Activated CD8-positive, alpha-beta T cell treated with anti-CD3 and anti-CD28 coated beads for 36 hours (primary cell): ENCODE data around the gene TSEN34. TPM values are rescaled to one million over a fixed set of nuclear protein-coding genes. Genes with fewer than 3 reads are reported as not detected.
A peak's percentile ranks its signal among the peaks of the same experiment; 100 is the strongest.

Experiments
- ATAC-seq: fragments of 200-7000 bp; cut with Tn5 transposase; one replicate; pipeline ENCODE4 v1.10.0; 2021; ENCODE audit warnings: mild to moderate bottlenecking, moderate library complexity
- CTCF ChIA-PET: fragments of 350-600 bp; sonication (Branson Sonifier 250); formaldehyde crosslinking; loops from one replicate; lab custom pipeline; 2021; ENCODE audit warnings: antibody characterized with exemption; lab: Charles Lee
- POLR2A ChIA-PET: fragments of 350-600 bp; sonication (Branson Sonifier 250); formaldehyde crosslinking; loops from one replicate; lab custom pipeline; 2021; ENCODE audit warnings: antibody characterized with exemption; lab: Charles Lee
- DNase-seq: peaks from one replicate; pipeline ENCODE4 v3.0.0-alpha.2; 2020
- H3K27ac Mint-ChIP-seq: one replicate; pipeline ENCODE4 v1.8.0; 2021; ENCODE audit warnings: mild to moderate bottlenecking, mixed read lengths
- H3K27me3 Mint-ChIP-seq: one replicate; pipeline ENCODE4 v1.8.0; 2021; ENCODE audit warnings: mixed read lengths
- H3K36me3 Mint-ChIP-seq: one replicate; pipeline ENCODE4 v1.8.0; 2021; ENCODE audit warnings: low read depth, mixed read lengths
- H3K4me1 Mint-ChIP-seq: one replicate; pipeline ENCODE4 v1.8.0; 2021; ENCODE audit warnings: low read depth, mixed read lengths
- H3K4me3 Mint-ChIP-seq: one replicate; pipeline ENCODE4 v1.8.0; 2021; ENCODE audit warnings: mild to moderate bottlenecking, moderate library complexity, mixed read lengths
- H3K9me3 Mint-ChIP-seq: one replicate; pipeline ENCODE4 v1.8.0; 2021; ENCODE audit warnings: mixed read lengths
- intact Hi-C: fragments of 100-400 bp; cut with micrococcal nuclease; formaldehyde crosslinking; loops from one replicate; pipeline ENCODE4 v1.10.0; 2022
- total RNA-seq, 2 experiments: library from RNA; stranded (reverse); gene quantifications; one replicate each; pipeline ENCODE4 v1.2.3, GENCODE V29; 2021
- TF ChIP-seq, protein P1 (sequence below): fragments of 200-600 bp; IDR thresholded peaks from one replicate; pipeline ENCODE4 v1.8.0; 2022; ENCODE audit warnings: antibody characterized with exemption, mild to moderate bottlenecking

Gene TSEN34
- total RNA-seq, 2 experiments from 2014 or later, result 12.5 TPM

DNA sequence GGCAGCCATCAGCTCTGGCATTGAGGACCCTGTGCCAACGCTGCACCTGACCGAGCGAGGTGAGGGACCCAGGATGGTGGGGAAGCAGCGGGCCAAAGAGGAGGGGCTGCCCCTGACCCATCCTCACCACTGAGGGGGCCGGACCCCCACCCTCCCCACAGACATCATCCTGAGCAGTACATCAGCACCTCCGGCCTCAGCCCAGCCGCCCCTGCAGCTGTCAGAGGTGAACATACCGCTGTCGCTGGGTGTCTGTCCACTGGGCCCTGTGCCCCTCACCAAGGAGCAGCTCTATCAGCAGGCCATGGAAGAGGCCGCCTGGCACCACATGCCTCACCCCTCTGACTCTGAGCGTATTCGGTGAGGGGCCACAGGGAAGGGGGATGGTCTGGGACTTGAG lies 38.8 kb upstream of the TSEN34 start:
- no peak overlapping the region for H3K27ac Mint-ChIP-seq
- H3K4me1 Mint-ChIP-seq, result peaks cover 25% of the 10 kb centered on the region
- ATAC-seq (no peak), DNase-seq (no peak)
- H3K36me3 Mint-ChIP-seq, result peaks cover 48% of the 10 kb centered on the region
- ChIA-PET CTCF (no interaction called here), POLR2A (interaction anchor here (0.9 to 2.7 kb wide), 3 partner anchors 9 to 14 kb away, joined by 3 to 10 read pairs (median 5); no protein-coding TSS in a partner anchor)
- no peaks in the 10 kb centered on the region for H3K9me3 Mint-ChIP-seq
- H3K27me3 Mint-ChIP-seq, result no peaks in the 10 kb centered on the region
- TF ChIP-seq, protein P1, sequence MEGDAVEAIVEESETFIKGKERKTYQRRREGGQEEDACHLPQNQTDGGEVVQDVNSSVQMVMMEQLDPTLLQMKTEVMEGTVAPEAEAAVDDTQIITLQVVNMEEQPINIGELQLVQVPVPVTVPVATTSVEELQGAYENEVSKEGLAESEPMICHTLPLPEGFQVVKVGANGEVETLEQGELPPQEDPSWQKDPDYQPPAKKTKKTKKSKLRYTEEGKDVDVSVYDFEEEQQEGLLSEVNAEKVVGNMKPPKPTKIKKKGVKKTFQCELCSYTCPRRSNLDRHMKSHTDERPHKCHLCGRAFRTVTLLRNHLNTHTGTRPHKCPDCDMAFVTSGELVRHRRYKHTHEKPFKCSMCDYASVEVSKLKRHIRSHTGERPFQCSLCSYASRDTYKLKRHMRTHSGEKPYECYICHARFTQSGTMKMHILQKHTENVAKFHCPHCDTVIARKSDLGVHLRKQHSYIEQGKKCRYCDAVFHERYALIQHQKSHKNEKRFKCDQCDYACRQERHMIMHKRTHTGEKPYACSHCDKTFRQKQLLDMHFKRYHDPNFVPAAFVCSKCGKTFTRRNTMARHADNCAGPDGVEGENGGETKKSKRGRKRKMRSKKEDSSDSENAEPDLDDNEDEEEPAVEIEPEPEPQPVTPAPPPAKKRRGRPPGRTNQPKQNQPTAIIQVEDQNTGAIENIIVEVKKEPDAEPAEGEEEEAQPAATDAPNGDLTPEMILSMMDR, result no peak
- no peak overlapping the region for H3K4me3 Mint-ChIP-seq
- intact Hi-C loops, result no loop called here

DNA sequence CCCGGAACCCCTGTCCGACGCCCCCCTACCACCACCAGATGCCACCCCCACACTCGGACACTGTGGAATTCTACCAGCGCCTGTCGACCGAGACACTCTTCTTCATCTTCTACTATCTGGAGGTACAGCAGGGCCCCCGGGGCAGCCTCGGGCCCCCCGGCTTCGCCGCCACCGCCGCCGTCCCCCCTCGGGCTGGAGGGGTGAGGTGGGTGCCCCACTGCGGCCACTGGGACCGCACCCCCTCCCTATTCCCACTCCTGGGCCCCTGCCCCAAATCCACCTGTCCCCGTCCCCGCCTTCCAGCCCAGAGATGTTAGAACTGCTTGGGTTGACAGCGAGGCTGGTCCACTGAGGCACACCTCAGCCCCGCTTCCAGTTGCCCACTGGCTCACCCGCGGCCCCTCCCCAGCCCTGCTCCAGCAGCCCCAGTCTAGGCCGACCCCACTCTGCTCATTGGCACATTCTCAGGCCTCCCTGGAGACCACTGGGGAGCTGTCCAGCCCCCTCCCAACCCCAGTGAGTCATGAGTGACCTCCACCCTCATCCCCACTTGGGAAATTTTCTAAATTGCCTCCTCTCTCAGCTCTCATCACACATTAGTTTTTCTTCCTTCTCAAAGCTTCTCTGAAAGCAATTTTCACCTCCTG lies 38.1 kb upstream of the TSEN34 start:
- POLR2A ChIA-PET, result interaction anchor here (0.9 to 2.7 kb wide), 5 partner anchors 10 to 37 kb away, joined by 3 to 10 read pairs (median 4); partner anchors contain the start of genes PRPF31 and TFPT
- CTCF ChIA-PET, result no interaction called here
- H3K27ac Mint-ChIP-seq, result peak overlapping the region; percentile 63
- intact Hi-C loops, result no loop called here
- no peaks in the 10 kb centered on the region for H3K9me3 Mint-ChIP-seq
- ATAC-seq, result no peak
- H3K4me3 Mint-ChIP-seq, result no peak overlapping the region
- TF ChIP-seq, protein P1, result no peak
- DNase-seq, result no peak
- peaks cover 25% of the 10 kb centered on the region for H3K4me1 Mint-ChIP-seq
- peaks cover 47% of the 10 kb centered on the region for H3K36me3 Mint-ChIP-seq
- no peaks in the 10 kb centered on the region for H3K27me3 Mint-ChIP-seq

DNA sequence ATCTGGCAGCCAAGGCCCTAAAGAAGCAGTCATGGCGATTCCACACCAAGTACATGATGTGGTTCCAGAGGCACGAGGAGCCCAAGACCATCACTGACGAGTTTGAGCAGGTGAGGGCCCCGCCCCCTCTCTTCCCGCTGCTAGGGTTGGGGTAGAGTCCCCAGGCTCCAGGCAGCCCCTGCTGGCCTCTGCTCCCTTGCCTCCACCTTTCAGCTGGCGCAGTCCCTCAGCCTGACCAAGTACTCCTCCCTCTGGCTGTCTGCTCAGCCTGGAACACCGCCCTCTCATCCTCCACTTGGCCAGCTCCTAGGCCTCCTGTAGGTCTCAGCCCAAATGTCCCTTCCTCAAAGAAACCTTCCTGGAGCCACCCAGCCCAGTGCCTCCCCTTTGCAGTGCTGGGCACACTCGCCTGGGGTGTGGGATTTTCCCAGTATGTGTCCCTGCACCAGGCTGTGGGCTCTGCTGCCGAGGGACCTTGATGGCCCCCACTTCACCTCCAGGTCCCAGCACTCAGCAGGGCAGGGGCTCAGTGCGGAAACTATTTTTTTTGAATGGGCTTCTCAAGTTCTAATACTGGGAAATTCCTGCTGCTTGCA lies 37.3 kb upstream of the TSEN34 start:
- Mint-ChIP-seq H3K4me1 (peaks cover 32% of the 10 kb centered on the region), H3K27ac (peak overlapping the region; percentile 84), H3K36me3 (peaks cover 47% of the 10 kb centered on the region), H3K4me3 (no peak overlapping the region), H3K9me3 (no peaks in the 10 kb centered on the region), H3K27me3 (no peaks in the 10 kb centered on the region)
- intact Hi-C loops, result no loop called here
- ATAC-seq, result no peak
- POLR2A ChIA-PET, result interaction anchor here (1.1 to 2.7 kb wide), 4 partner anchors 10 to 38 kb away, joined by 3 to 10 read pairs (median 4); partner anchors contain the start of genes PRPF31 and TFPT
- CTCF ChIA-PET, result no interaction called here
- TF ChIP-seq, protein P1, result no peak
- DNase-seq, result no peak

DNA sequence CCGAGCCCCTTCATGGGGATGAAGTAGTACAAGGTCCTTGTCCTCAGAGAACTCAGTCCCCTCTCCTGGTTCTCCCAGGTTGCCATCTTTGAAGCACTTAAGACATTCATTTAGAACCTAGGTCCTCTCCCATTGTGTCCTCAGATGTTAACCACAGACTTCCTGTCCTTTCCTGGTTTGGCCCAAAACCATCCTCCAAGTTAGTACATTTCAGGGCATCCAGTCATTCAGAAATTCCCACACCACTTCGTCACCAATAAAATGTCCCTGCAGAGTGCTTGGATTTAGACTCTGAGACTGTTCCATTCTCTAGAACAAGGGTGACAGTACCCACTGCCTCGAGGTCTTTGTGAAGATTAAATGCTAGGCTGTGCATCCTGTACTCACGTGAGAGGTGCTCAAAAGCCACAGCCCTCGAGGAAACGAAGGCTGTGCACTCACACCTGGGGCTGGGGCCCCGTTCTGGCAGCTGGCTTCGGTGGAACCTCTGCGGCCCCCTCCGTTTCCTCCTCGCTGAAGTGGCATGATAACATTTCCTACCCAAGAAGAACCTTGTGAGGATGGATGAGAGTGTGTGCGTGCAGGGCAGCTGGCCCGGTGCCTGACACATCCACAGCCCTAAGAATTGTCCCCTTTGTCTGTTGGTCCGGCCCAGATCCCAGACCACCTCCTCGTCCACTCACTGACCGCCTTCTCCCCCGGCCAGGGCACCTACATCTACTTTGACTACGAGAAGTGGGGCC lies 36.3 kb upstream of the TSEN34 start:
- TF ChIP-seq, protein P1, result no peak
- Mint-ChIP-seq H3K4me1 (peaks cover 32% of the 10 kb centered on the region), H3K27me3 (no peaks in the 10 kb centered on the region), H3K4me3 (no peak overlapping the region), H3K27ac (peak overlapping the region; percentile 84), H3K36me3 (peaks cover 41% of the 10 kb centered on the region), H3K9me3 (no peaks in the 10 kb centered on the region)
- intact Hi-C loops, result no loop called here
- peak; percentile 3 for ATAC-seq
- DNase-seq, result peak; percentile 75
- ChIA-PET POLR2A (no interaction called here), CTCF (no interaction called here)
